Activated CD4-positive, alpha-beta T cell treated with anti-CD3 and anti-CD28 coated beads, Interleukin-2, Interleukin-4, amounts not matched to agents 100 ng/mL and 50 ng/mL, durations not matched to agents 16 hours and 8 hours (primary cell): Measurements from ENCODE around the gene PPP1R15B.

Experiments
- DNase-seq: peaks from one replicate; pipeline ENCODE4 v3.0.0-alpha.2; 2020; ENCODE audit warnings: low spot score

PPP1R15B gene

DNA sequence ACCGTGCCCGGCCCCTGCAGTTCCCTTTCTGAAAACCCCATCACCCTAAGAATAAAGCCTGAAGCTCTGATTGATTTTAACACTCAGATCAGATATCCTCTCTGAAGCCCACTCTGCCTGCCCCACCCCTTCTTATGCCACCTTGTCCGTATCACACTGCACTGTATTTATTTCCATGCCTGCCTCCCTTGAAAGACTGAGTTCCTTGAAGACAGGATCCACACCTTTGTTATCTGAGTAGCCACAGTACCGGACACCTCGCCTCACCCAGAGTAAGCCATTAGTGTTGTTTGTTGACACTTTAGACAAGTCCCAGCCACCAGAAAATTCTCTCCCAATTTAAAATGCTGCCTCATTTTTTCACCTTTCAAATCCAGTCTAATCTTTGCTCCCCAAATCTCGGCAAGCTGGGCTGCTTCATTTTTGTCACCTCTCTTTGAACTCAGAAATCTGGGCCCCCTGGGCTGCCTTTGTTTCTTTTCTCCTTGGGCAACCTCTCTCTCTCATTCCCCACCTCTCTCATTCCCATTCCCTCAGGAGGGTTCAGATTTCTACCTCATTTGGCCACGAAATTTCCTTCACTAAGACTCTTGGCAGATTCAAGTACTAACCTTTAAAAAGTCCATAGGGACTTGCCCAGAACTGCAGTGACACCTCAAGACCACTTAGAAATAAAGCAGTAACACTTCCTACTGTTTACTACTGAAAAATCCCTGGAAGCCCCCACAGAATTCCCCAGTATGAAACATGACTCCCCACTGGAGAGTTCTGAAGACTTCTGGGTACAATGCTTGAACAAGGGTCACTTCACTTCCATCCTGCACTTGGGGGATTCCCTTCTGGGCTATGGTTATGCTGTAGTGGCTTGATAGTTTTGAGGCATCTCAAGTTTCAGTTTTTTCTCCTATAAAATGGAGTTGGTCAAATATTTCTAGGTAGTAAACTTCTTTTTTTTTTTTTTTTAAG lies 8.7 kb upstream of the PPP1R15B start:
- DNase-seq: no peak

DNA sequence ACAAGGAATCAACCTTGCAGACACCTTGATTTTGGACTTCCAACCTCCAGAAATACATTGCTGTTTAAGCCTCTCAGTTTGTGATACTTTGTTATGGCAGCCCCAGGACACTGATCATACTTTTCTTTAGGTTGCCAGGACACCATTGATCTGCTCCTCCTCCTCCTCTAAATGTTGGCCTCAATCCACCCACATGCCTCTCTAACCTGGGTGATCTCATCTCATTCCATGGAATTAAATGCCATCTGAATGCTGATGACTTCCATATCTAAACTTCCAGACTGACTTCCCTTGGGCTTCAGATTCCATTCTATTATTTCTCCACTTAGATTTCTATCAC lies 7.4 kb upstream of the PPP1R15B start:
- DNase-seq: no peak

DNA sequence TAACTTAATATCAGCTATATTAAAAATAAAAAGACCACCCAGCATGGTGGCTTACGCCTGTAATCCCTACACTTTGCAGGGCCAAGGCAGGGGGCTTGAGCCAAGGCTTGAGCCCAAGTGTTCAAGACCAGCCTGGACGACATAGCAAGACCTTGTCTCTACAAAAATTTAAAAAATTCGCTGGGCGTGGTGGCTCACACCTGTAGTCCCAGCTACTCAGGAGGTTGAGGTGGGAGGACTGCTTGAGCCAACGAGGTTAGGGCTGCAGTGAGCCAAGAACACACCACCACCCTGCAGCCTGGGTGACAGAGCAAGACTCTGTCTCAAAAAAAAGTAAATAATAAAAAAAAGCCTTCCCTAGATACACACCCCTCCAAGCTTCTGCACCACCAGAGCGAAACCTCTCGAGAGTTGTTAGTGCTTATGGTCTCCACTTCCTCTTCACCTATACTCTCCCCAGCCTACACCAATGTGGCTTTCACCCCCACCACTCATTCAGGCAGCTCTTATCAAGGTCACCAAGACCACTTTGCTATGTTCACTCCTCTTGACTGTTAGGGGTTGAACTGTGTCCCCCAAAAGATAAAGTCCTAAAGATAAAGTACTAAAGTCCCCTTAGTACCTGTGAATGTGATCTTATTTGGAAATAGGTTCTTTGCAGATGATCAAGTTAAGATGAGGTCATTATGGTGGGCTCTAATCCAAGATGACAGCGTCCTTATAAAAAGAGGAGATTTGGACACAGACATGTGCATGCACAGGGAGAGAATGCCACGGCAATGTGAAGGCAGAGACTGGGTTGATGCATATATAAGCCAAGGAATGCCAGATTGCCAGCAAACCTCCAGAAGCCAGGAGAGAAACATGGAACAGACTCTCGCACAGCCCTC lies 6.8 kb upstream of the PPP1R15B start:
- no peak for DNase-seq

DNA sequence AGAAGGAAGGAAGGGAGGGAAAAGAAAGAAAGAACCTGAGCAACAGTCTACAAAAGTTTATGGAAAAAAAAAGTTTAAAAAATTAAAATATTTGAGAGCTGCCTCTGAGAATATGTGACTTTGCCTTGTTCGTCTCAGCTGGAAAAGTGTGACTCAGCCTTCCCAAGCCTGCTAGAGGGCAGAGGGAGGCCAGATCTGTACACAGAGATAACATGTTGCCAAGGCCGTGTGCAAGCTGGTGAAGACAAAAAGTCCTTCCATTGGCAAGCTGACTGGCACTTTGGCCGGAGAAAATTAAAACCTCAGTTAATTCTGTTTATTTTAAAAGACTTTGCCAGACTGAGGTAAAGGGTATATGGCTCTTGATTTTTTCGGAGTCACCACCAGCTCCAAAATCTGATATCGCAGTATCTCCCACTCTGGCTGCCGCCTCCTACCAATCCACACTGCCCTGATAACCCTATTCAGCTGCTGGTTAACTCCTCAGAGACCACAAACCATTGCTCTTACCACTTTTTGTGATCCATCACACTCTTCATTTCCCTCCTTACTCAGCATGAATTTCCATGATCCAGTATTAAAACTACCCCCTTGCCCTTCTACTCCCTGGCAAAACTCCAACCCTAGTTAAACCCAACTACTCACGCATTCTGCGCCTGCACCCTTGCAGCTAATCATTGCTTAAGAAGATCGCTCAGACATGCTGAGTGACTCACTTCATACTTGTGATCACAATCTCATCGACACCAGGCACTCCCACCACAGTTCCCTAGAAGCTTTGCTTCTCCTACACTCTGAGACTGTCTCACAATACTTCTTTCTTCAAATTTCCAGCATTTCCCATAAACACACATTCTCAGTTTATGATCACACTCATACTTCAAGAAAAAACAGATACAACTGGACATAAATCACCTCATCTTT lies 5.7 kb upstream of the PPP1R15B start:
- DNase-seq: peak; percentile 31

DNA sequence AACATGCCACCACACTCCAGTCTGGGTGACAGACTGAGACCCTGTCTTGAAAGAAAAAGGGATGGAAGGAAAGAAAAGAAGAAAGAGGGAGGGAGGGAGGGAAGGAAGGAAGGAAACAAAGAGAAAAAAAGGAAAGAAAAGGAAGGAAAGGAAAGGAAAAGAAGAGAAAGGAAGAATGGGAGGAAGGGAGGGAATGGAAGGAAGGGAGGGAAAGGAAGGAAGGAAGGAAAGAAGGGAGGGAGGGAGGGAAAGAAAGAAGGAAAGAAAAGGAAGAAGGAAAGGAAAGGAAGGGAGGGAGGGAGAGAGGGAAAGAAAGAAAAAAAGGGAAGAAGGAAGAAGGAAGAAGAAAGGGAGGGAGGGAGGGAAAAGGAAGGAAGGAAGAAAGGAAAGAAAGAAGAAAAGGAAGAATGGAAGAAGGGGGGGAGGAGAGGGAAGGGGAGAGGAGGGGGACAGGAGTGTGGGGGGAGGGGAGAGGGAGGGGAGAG lies 5.0 kb upstream of the PPP1R15B start:
- no peak for DNase-seq

DNA sequence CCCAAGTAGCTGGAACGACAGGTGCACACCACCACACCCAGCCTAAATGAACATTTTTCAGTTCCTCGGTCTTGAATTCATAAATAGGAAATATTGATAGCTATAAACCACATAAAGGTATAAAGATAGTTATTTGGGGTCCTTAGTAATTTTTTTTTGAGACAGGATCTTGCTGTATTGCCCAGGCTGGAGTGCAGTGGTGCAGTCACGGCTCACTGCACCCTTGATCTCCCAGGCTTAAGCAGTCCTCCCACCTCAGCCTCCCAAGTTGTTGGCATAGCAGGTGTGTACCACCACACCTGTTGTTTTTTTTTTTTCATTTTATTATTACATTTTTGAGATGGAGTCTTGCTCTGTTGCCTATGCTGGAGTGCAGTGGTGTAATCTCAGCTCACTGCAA lies 3.7 kb upstream of the PPP1R15B start:
- no peak for DNase-seq

DNA sequence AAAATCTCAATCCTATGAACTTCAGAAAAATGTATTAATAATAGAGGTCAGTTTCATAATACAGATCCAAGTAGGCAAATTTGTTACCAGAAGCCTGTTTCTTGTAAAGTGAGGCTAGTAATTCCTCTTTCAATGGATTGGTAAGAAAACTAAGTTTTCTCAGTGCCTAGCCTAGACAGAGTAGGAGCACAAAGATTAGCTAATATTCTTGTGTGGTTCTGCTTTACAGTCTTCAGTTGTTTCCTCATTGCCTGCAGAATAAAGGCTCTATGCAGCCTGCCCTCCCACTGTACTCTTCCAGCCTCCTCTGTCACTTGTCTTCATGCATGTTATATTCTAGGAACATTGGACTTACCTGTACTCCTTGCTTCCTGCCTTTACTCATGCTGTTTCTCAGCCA lies 2.4 kb upstream of the PPP1R15B start:
- no peak for DNase-seq

DNA sequence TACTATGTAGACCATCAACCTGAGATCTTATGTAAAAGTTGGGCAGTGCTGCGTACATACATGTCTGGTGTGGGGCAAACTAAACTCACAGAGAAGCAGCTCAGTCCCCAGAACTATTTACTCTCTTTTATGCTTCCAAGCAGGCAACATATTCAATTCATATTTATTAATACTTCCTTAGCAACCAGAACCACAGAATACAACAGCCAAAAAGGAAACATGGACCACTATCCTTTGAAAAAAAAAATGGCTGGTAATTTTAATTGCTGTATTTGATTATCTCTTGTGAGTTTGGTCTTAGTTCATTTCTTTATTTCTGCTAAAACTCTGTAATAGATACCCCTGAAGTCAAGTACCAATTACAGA lies 1.5 kb upstream of the PPP1R15B start:
- DNase-seq: no peak

DNA sequence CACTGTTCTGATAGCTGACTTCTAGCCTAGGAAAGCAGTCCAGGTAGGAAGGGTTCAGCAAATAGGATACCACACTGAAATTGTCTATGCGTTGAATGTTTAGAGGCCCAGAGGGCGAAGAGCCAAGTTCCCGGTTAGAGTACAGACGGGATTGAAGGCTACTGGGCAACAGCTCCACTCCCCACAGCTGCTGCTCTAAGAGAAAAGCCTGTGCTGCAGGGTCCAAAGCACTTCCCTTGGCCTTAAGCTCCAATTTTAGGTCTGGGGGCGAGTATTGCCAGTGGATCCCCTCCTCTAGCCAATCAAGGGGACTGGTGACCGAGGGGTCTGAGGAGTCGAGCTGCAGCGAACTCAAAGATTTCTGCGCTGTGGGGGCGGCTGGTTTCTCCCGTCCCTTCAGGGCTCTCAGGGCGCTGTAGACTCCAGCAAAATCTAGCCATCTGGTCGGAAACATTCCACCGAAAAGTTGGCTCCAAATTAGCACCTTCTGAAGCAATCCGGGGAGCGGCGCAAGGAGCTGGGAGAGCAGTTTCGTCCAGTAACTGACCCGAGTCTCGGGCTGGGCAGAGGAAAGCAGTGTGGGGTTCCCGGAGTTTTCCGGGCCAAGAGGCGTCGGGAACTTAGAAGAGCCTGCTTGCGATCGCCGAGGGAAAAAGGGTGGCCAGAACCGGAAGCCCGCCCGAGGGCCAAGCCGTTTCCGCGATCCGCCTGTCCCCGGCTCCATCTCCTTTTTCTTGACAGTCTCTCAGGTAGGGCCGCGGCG lies 748 bp downstream of the PPP1R15B start:
- DNase-seq: peak; percentile 41

DNA sequence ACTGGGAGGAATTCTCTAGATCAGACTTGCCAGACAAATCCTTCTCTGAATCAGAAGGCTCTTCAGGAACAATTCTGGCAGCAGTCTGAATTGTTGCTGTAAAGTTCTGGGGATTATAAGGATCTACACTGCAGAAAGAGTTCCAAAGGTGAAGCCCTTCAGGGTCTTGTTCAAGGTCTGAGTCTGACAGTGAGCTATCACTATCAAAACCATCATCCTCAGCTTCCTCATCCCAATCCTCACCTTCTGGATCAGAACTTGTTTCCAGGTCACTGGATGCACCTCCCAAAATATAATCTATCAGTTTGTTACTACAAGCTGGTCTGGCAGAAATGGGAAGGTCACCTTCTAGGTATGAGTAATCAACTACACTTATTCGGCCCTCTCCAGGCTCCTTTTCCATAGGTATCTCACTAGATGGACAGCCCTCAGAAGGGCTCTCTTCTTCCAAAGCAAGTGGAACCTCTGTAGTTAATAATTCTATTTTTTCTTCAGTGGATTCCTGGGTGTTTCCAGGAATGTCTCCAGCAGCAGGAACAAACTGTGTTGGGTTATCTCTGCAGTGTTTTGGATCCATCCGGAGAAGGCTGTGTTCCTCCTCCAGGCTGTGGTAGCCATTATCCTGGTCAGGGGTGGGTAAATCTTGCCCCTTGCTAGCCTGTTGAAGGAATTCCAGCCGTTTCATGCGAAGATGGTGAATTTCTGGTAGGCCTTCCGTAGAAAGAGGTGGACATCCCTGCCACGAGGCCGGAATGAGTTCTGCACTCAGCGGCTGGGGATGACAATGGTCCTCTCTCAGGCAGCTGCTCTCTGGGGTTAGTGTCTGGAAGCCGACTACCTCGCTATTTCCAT lies 1.6 kb downstream of the PPP1R15B start:
- no peak for DNase-seq

DNA sequence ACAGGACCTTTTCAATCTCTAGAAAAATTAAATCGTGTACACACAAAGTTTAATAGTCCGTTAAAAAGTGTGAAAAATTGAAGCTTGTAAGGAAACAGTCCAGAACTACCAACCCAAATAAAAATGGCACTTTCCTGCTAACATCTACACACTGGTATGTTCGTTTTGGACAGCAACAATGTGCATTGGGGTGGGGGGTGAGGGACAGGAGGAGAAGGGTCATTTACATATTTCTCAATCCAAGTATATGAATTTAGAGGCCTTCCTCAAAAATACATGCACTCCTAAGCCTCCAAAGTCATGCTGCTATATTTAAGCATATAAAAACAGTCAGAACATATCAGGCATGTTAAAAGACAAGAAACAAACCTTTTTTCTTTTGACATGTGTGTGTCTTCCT lies 2.5 kb downstream of the PPP1R15B start:
- DNase-seq: no peak

DNA sequence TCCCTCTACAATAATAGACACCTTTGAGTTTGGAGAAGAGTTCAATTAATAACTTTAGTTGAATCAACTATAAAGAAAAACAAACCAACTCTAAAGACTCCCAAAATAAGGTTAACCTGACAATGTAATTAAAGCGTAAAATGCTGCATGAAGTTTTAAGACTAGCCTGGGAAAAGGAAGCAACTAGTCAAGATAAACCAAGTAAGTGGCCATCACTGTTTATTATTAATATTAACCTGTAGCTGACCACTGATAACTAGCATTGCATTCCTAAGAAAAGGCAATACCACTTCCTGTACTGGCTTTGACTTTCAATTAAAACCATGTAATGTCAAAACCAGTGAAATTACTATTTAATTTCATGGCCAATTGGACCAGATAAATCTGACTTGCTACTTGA lies 3.0 kb downstream of the PPP1R15B start:
- no peak for DNase-seq

DNA sequence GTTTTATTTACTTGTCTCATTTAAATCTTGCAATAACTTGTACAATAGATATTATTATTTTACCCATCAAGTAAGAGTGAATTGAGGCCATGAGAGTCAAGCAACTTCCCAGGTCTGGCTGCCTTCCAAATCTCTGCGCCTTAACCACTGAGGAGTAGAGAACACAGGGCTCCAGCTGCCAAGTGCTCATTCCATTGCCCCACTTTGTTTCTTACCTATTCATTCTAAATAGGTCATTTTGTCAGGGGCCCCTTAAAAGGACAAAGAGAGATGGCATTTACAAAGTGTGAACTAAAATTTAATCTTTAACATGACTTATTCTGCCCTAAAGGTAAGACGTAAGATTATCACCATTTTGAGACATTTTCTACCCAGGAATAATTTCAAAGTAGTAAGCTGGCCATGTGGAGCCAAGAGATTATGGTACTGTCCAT lies 3.5 kb downstream of the PPP1R15B start:
- DNase-seq: no peak

DNA sequence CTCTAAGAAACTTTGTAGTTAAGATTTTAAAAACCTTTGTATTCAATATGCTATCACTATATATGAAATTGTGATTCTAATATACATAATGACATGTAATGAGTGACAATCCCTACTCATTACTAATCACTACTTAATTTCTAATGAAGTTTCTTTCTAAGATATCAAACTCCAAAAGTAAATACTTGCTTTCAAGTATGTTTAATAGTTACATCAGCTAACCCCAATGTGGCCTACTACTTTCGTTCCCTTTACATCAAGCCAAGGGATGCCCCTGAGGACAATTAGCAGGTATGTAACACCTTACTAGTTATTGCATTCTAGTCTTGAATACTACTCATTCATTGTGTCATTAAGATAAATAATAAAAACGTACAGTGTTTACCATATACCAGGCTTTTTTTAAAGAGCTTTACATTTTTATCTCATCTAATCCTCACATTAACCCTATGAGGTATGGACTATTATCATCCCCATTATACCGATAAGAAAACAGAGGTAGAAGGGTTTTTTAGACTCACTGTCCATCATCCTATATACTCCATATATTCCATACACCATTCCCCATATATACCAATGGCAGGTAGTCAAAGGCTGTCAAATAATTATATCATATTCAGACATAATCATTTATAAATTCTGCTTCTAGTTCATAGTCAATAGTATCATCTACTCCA lies 4.2 kb downstream of the PPP1R15B start:
- DNase-seq: no peak

DNA sequence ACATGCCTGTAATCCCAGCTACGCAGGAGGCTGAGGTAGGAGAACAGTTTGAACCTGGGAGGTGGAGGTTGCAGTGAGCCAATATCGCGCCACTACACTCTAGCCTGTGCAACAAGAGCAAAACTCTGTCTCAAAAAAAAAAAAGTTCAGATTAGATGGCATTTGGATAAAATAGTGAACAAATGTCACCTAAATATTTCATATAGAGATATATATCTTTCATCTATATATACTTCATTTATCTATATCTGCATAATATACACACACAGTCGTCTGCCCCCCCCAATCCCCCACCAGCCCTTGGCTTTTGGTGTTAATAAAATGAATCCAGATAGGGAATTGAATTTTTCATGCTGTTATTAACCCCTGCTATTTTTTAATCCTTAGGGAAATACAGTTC lies 5.0 kb downstream of the PPP1R15B start:
- no peak for DNase-seq

DNA sequence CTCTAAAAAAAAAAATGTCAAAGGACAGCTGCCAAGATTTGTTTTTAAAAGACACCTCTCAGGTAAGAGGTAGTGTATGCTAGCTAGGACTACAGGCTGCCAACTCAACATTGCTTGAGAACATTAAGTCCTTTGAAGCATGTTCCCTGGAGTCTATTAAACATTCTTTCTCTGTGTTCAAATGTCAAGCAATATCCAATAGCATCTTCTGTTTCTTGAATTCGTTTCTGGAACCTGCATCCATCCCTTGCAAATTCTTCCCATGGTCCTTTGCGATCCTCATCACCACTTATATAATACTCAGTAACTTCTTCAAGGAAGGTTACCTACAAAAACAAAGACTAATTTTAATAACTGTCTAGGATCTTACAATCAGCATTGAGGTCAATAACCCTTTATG lies 5.6 kb downstream of the PPP1R15B start:
- DNase-seq: no peak

DNA sequence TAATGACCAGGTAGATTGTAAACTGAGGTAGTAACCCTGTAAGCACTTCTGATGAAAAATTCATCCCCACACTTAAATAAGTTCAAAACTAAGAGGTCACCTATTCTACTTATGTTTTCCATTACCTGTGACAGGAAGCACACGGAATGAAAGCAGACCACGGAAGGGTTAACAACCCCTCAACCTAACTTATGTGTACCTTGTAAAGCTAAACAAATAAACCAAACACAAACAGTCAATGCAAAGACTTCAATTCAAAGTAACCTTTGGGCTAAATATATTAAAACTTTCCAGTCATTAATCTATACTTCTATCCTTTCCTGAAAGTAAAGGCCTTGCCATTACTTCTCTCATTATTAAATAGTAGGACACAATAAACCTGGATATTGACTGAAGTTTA lies 7.0 kb downstream of the PPP1R15B start:
- no peak for DNase-seq

DNA sequence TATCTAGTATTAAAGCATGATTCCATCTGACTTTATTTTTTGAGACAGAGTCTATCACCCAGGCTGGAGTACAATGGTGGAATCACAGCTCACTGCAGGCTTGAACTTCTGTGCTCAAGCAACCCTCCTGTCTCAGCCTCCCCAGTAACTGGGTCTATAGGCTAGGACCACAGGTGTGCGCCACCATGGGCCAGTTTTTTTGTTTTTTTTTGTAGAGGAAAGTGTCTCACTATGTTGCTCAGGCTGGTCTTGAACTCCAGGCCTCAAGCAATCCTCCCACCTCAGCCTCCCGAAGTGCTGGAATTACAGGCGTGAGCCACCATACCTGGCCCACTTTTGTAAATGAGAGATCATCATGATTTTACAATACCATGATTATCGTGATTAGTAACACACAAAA lies 9.2 kb downstream of the PPP1R15B start:
- no peak for DNase-seq

DNA sequence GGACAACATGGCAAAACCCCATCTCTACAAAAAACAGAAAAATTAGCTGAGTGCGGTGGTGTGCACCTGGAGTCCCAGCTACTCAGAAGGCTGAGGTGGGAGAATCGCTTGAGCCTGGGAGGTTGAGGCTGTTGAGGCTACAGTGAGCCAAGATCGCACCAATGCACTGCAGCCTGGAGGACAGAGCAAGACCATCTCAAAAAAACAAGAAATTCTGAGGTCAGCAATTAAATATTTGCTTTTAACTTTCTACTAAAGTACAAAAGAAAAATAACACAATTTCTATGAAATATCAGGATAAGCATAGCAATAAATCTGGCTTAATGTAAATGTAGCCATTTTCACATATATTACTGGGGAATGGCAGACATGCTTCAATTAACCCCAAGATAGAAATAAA lies 9.9 kb downstream of the PPP1R15B start:
- no peak for DNase-seq
